Panc1 (cell line): ENCODE results near the gene NOTCH1.

Source experiments
- CTCF ChIP-seq: fragments of 450-650 bp; IDR thresholded peaks from 2 replicates; pipeline ENCODE4 v1.5.1; 2017; ENCODE audit warnings: mild to moderate bottlenecking
- REST ChIP-seq, 2 experiments: IDR thresholded peaks; 2 replicates each; pipeline ENCODE4 v1.6.1; 2011 to 2012; ENCODE audit warnings: low read depth in 2 of 2, control low read depth in 1 of 2, low read length in 1 of 2, mild to moderate bottlenecking in 1 of 2, moderate library complexity in 1 of 2; ENCODE audit not compliant: insufficient read depth in 1 of 2

GRCh38 chr9:136554870-136555269 lies 9.0 kb upstream of the NOTCH1 start:
- TF ChIP-seq CTCF (no peak), REST (IDR thresholded peaks at IDR 0.05; ENCODE audit: insufficient read depth in 1 of 2, low read depth in 2 of 2, low read length in 1 of 2) (no peak)
